Ovary (tissue), 3 donors: ENCODE measurements around the gene PHLDA2.

ENCODE experiments used
- EP300 ChIP-seq: sonication (generic); formaldehyde crosslinking; IDR thresholded peaks from one replicate; pipeline ENCODE4 v1.6.1; 2017; ENCODE audit warnings: antibody characterized with exemption
- POLR2A ChIP-seq: fragments of 450-650 bp; IDR thresholded peaks from one replicate; pipeline ENCODE4 v1.6.1; 2017; ENCODE audit warnings: antibody characterized with exemption, mild to moderate bottlenecking, moderate library complexity
- TF ChIP-seq, protein P1 (sequence below), 3 donors: fragments of 450-650 bp in 2 of 3; fragments of 200-600 bp in 1 of 3; IDR thresholded peaks; one replicate each; pipeline versions ENCODE4 v1.5.1 to v1.8.0; 2016 to 2022; ENCODE audit warnings: antibody characterized with exemption in 3 of 3, mild to moderate bottlenecking in 1 of 3
- donor health status: DM: no; HTN: no; CAD: no.

DNA sequence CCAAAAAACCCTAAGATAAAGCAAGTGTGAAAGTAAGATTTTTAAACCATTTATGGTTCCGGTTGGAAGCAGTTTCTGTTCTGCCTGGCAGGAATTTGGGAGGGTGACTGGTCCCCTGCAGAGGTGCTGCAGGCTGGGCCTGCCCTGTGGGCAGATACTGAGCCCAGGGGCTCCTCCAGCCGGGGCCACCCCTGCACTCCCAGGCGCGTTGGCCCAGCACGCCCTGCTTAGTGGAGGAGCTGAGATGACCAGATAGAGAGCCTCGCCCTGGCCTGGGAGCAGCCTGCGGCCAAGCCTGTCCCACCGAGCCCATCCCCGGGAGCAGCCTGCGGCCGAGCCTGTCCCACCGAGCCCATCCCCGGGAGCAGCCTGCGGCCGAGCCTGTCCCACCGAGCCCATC lies 8.0 kb downstream of the PHLDA2 start:
- TF ChIP-seq, protein P1, sequence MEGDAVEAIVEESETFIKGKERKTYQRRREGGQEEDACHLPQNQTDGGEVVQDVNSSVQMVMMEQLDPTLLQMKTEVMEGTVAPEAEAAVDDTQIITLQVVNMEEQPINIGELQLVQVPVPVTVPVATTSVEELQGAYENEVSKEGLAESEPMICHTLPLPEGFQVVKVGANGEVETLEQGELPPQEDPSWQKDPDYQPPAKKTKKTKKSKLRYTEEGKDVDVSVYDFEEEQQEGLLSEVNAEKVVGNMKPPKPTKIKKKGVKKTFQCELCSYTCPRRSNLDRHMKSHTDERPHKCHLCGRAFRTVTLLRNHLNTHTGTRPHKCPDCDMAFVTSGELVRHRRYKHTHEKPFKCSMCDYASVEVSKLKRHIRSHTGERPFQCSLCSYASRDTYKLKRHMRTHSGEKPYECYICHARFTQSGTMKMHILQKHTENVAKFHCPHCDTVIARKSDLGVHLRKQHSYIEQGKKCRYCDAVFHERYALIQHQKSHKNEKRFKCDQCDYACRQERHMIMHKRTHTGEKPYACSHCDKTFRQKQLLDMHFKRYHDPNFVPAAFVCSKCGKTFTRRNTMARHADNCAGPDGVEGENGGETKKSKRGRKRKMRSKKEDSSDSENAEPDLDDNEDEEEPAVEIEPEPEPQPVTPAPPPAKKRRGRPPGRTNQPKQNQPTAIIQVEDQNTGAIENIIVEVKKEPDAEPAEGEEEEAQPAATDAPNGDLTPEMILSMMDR (IDR thresholded peaks at IDR 0.05), result no peak
- no peak for TF ChIP-seq POLR2A
- TF ChIP-seq EP300, result no peak
